Fibroblast of skin of right biceps (primary cell): ENCODE measurements around the gene P4HB.

ENCODE experiments used
- DNase-seq: peaks from one replicate; pipeline ENCODE4 v3.0.0-alpha.2; 2013

The P4HB gene

DNA sequence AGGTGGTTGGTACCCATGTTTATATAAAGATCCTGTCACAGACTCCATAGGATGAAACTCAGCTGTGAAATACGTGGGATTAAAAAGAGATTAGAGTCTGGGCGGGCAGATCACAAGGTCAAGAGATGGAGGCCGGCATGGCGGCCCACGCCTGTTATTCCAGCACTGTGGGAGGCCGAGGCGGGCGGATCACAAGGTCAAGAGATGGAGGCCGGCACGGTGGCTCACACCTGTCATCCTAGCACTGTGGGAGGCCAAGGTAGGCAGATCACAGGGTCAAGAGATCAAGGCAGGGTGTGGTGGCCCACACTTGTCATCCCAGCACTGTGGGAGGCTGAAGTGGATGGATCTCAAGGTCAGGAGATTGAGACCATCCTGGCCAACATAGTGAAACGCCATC lies 35.1 kb upstream of the P4HB start:
- DNase-seq, result no peak

DNA sequence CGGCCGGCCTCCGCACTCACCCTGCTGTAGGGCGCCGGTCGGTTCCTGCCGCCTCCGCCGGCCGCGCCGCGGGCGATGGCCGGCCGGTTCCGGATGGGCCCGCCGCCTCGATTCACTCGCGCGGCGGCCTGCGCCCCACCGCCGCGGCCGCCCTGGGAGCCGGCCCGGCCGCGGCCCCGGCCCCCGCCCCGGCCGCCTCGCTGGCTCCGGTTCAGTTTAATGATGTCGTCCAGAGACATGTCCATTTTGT lies 30.9 kb upstream of the P4HB start:
- DNase-seq, result no peak

DNA sequence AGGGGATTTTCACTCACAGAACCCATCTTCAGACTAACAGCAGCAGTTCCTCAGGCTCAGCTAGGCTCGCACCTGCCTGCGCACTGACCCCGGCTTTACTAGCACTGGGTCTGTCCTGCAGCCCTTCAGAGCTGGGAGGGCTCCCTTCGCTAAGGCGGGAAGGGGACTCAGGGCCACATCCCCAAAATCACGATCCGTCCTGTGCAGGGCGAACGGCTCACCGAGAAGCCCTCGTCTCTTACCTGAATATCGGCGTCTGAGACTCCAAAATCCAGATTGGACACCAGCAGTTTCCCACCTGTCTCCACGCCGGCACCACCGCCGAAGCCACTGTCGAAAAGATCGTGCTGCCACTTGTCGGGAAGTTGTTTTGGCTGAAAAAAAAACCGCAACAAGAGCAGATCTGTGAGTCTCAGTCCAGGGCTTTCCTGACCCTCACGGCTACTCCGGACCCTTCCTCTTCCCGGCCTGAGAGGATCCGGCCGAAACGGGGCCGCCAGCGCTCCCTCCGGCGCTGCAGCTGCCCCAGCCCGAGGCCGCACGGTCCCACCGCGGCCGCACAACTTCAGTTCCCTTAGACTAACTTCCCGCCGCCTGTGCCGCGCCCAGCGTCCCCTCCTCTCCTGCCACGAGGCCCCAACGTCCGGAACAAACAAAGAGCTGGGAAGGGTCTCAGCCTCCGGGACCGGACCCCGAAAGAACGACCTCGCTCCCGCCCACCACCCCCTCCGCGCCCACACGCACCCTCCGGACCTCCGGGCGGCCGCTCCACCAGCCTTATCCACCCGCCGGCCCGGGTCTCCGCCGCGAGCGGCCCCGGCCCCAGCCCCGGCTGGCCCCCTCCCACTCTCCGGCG lies 30.3 kb upstream of the P4HB start:
- DNase-seq, result no peak

GRCh38 chr17:81889602-81890001 lies 29.3 kb upstream of the P4HB start:
- no peak for DNase-seq

- no peak for DNase-seq
Measured at GRCh38 chr17:81888988-81889595, 28.8 kb upstream of the P4HB start.

DNA sequence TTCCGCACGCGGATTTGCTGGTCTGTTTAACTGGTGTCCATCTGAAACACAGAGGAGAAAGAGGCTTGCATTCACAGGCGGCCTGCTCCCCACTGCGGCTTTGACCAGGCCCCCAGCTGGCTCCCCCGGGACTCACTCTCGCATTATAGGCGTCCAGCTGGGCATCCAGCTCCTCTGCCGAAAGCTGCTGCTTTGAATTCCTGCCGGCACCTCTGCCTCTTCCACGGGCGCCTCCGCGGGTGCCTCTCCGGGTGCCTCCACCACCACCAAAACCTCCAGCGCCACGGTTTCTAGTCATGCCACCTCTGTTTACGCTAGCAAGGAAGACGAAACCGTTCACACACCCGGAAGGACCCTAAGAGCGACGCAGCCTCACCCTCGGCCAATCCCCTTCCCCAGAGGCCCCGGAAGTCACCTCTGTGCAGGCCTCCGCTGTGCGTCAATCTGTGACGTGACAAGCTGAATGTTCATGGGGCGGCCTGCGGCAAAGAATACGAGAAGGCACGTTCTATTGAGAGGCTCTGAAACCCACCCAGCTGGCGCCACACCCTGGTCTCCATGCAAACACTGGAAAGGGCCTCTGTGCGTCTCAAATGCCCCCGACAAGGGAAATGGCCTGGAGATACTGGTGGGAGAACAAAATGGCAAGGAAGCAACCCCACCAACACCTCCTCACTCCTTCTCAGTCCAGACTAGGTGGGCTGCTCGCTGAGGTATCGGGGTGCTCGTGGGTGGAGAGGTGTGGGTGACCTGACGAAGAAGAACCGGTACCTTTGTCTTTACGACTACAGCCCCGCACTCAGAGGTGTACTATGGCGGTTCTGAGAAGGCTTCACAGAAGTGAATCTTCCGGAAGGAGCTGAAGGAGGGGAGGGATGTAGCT lies 28.0 kb upstream of the P4HB start:
- no peak for DNase-seq

GRCh38 chr17:81885869-81886548 lies 25.7 kb upstream of the P4HB start:
- DNase-seq, result peak; percentile 15

- DNase-seq, result no peak
Measured at GRCh38 chr17:81885454-81885853, 25.1 kb upstream of the P4HB start.

- DNase-seq, result no peak
Measured at GRCh38 chr17:81884968-81885367, 24.6 kb upstream of the P4HB start.

- DNase-seq, result peak; percentile 14
Measured at GRCh38 chr17:81884520-81884919, 24.2 kb upstream of the P4HB start.

DNA sequence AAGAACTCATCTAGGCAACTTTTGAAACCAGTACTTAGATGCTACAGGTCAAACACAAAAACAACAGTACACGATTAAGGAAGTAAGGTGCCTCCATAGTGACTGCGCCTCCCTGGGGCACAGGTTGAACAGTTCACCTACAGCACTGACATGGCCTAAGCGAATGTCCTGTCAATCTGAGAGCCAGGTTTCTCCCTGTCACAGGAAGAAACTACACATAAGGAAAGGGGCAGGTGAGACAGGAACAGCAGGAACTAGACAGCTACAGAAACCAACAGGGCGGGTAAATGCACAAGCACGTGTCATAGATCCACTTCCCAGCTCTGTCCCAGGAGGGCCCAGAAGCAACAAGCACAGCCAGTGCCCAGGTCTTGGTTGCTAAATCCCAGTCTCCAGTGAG lies 18.8 kb upstream of the P4HB start:
- no peak for DNase-seq

GRCh38 chr17:81878294-81878693 lies 18.0 kb upstream of the P4HB start:
- DNase-seq, result no peak

- DNase-seq, result no peak
Measured at GRCh38 chr17:81877569-81877968, 17.2 kb upstream of the P4HB start.

- peak; percentile 91 for DNase-seq
Measured at GRCh38 chr17:81871387-81872230, 11.3 kb upstream of the P4HB start.

- DNase-seq, result no peak
Measured at GRCh38 chr17:81870981-81871386, 10.6 kb upstream of the P4HB start, which contains the start of gene ARHGDIA. Gene ARHGDIA (minus strand): TSS chr17:81871337. CDS start chr17:81869930, 1,407 bp downstream.

DNA sequence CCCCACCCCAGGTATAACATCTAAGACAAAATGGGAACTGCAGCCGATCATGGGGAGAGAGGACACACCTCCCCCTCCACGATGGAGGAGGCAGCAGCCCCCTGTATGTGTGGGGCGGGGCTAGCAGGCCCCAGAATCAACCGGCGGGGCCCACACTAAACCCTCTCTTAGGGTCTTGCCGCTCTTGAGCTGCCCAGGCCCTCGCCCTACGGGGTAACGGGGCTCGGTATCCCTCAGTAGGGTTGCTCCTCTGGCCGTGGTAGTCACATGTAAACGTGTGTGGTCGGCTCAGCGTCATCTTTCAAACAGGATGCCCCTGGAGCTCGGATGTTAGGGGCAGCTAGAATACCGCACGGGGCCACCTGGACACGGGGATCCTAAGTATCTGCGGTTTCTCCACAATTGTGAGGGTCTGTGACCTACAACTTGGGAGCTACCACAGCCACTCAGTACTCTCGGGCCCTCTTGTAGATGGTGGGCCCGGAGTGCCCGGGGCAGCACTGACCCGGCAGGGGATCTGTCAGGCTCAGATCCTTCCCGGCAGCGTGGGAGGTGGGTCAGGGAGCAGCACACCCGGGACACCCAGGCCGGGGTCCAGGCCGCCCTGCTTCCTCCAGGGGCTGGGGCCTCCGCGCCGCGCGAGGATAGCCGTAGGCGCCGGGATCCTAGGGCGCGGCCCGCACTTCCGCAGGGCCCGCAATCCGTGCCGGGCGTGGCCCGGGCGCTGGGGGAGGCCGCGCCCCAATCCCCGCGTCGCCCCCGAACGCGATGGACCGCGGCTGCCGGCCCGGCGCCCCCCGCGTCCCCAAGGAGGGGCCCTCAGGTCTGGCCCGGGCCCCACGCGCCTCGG lies 10.0 kb upstream of the P4HB start:
- peak; percentile 57 for DNase-seq

DNA sequence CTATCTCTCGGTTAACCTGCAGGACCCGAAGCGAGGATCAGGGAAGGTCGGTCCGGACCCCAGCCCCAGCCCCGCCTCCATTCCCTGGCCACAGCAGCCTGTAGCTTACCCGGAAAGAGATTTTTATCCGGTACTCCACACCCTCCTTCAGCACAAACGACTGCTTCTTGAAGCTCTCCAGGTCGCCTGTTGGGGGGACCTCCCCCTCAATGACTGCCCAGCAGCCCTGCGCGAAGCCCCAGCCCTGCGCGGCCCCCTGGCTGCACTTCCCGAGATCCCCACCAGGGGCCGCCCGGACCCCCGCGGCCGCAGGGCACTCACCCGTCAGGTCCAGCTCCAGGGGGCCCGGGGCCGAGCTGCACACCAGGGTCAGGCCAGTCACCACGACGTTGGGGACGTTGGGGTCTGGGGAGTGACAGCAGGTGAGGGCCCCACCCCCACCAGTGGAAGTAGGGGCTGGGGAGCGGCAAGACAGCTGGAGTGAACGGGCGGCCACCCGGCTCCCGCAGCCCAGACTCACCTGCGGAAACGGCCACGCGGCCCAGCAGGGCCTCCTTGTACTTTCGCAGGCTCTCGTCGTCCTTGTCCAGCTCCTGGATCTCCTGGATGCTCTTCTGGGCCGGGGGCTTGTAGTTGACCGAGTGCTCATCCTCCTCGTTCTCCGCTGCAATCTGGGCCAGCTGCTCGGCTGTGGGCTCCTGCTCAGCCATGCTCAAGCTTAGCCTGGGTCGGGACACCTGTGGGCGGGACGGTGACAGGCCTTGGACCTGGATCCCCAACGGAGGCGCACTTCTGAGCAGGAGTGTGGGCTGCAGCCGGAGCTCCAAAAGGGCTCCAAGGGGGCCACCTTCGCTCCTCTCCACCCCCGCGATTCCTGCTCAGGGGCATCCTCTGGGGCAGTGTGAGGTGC lies 9.1 kb upstream of the P4HB start:
- DNase-seq, result peak; percentile 51

- DNase-seq, result peak; percentile 92
Measured at GRCh38 chr17:81868674-81869220, 8.4 kb upstream of the P4HB start.

GRCh38 chr17:81867991-81868673 lies 7.8 kb upstream of the P4HB start:
- no peak for DNase-seq
